Calu3 (cell line): ENCODE data around the gene RSRC1. TPM values are rescaled to one million over a fixed set of nuclear protein-coding genes. Genes with fewer than 3 reads are reported as not detected.
"Not testable (repeated sequence)": the region's sequence is repeated elsewhere in the genome, so short reads cannot be mapped to it uniquely, and the experiment has no call there.

ENCODE experiments used
- BruUV-seq: library from RNA; stranded (reverse); fragments of 400-500 nt; replicated peaks from 2 replicates; lab custom pipeline; 2021; lab: Mats Ljungman, UMichigan
- CTCF ChIA-PET: fragments of 300-600 bp; sonication (Branson Sonifier 250); formaldehyde crosslinking; loops from one replicate; lab custom pipeline; 2022; ENCODE audit warnings: antibody characterized with exemption; lab: Charles Lee
- DNase-seq: peaks from one replicate; pipeline ENCODE4 v3.0.0; 2022
- H3K27ac Mint-ChIP-seq: one replicate; pipeline ENCODE4 v1.8.0; 2022; ENCODE audit warnings: mixed read lengths; ENCODE audit not compliant: unreplicated experiment
- H3K27me3 Mint-ChIP-seq: one replicate; pipeline ENCODE4 v1.8.0; 2022; ENCODE audit warnings: mixed read lengths; ENCODE audit not compliant: unreplicated experiment
- H3K36me3 Mint-ChIP-seq: one replicate; pipeline ENCODE4 v1.8.0; 2022; ENCODE audit warnings: mild to moderate bottlenecking, moderate library complexity, mixed read lengths; ENCODE audit not compliant: insufficient read depth, unreplicated experiment
- H3K4me1 Mint-ChIP-seq: one replicate; pipeline ENCODE4 v1.8.0; 2022; ENCODE audit warnings: mild to moderate bottlenecking, low read depth, mixed read lengths; ENCODE audit not compliant: unreplicated experiment
- H3K4me3 Mint-ChIP-seq: one replicate; pipeline ENCODE4 v1.8.0; 2022; ENCODE audit warnings: mild to moderate bottlenecking, low read depth, moderate library complexity, mixed read lengths; ENCODE audit not compliant: unreplicated experiment
- H3K9me3 Mint-ChIP-seq: one replicate; pipeline ENCODE4 v1.8.0; 2022; ENCODE audit warnings: low read depth, mixed read lengths; ENCODE audit not compliant: unreplicated experiment
- CTCF ChIP-seq: fragments of 200-600 bp; IDR thresholded peaks from one replicate; pipeline ENCODE4 v1.8.0; 2022; ENCODE audit warnings: antibody characterized with exemption; ENCODE audit not compliant: unreplicated experiment
- intact Hi-C: fragments of 100-400 bp; cut with micrococcal nuclease; formaldehyde crosslinking; loops from one replicate; pipeline ENCODE4 v1.10.0; 2022; ENCODE audit not compliant: unreplicated experiment
- total RNA-seq: library from RNA; stranded (reverse); gene quantifications from 2 replicates; pipeline ENCODE4 v1.2.3, GENCODE V29; 2022

Gene RSRC1
- total RNA-seq, 1 experiment from 2014 or later = 81.3 TPM

GRCh38 chr3:158407844-158408517, 298.1 kb downstream of the RSRC1 start:
- CTCF ChIA-PET = no interaction called here

GRCh38 chr3:158408518-158408897, 298.6 kb downstream of the RSRC1 start:
- DNase-seq, H3K4me1 Mint-ChIP-seq, H3K27ac Mint-ChIP-seq, intact Hi-C loops, CTCF ChIA-PET, H3K9me3 Mint-ChIP-seq, BruUV-seq, H3K36me3 Mint-ChIP-seq, H3K4me3 Mint-ChIP-seq, H3K27me3 Mint-ChIP-seq: not testable (repeated sequence)

More at GRCh38 chr3:158407844-158408517, 298.1 kb downstream of the RSRC1 start:
- intact Hi-C loops = no loop called here
- Mint-ChIP-seq H3K36me3 (no peaks in the 10 kb centered on the region), H3K4me1 (no peaks in the 10 kb centered on the region), H3K27ac (no peak overlapping the region), H3K4me3 (no peak overlapping the region), H3K27me3 (no peaks in the 10 kb centered on the region), H3K9me3 (no peaks in the 10 kb centered on the region)
- TF ChIP-seq CTCF = no peak
- no TSS peak for BruUV-seq
- no peak for DNase-seq

- H3K4me3 Mint-ChIP-seq = no peak overlapping the region
- CTCF ChIA-PET = no interaction called here
- BruUV-seq = no TSS peak
- no peak for TF ChIP-seq CTCF
- H3K9me3 Mint-ChIP-seq = no peaks in the 10 kb centered on the region
- H3K4me1 Mint-ChIP-seq = peaks cover 19% of the 10 kb centered on the region
- no peaks in the 10 kb centered on the region for H3K27me3 Mint-ChIP-seq
- H3K36me3 Mint-ChIP-seq = no peaks in the 10 kb centered on the region
- no peak for DNase-seq
- intact Hi-C loops = no loop called here
- no peak overlapping the region for H3K27ac Mint-ChIP-seq
These were observed 308.1 kb downstream of the RSRC1 start for GRCh38 chr3:158418035-158418434.

- intact Hi-C loops = no loop called here
- TF ChIP-seq CTCF = no peak
- no peaks in the 10 kb centered on the region for H3K9me3 Mint-ChIP-seq
- CTCF ChIA-PET = no interaction called here
- peak overlapping the region; percentile 70 for H3K27ac Mint-ChIP-seq
- peaks cover 19% of the 10 kb centered on the region for H3K4me1 Mint-ChIP-seq
- no TSS peak for BruUV-seq
- H3K4me3 Mint-ChIP-seq = no peak overlapping the region
- DNase-seq = no peak
- no peaks in the 10 kb centered on the region for H3K27me3 Mint-ChIP-seq
- no peaks in the 10 kb centered on the region for H3K36me3 Mint-ChIP-seq
These were observed 310.1 kb downstream of the RSRC1 start for GRCh38 chr3:158419820-158420653.
